Activated naive CD4-positive, alpha-beta T cell treated with Interleukin-2 at 50 U/mL for 16 hours (primary cell): ENCODE measurements around the gene MAP1LC3B.
A peak's percentile ranks its signal among the peaks of the same experiment; 100 is the strongest.

ENCODE experiments used
- DNase-seq: peaks from one replicate; pipeline ENCODE4 v3.0.0-alpha.2; 2020

MAP1LC3B gene

GRCh38 chr16:87435372-87436224 lies 43.5 kb downstream of the MAP1LC3B start:
- DNase-seq: no peak

DNA sequence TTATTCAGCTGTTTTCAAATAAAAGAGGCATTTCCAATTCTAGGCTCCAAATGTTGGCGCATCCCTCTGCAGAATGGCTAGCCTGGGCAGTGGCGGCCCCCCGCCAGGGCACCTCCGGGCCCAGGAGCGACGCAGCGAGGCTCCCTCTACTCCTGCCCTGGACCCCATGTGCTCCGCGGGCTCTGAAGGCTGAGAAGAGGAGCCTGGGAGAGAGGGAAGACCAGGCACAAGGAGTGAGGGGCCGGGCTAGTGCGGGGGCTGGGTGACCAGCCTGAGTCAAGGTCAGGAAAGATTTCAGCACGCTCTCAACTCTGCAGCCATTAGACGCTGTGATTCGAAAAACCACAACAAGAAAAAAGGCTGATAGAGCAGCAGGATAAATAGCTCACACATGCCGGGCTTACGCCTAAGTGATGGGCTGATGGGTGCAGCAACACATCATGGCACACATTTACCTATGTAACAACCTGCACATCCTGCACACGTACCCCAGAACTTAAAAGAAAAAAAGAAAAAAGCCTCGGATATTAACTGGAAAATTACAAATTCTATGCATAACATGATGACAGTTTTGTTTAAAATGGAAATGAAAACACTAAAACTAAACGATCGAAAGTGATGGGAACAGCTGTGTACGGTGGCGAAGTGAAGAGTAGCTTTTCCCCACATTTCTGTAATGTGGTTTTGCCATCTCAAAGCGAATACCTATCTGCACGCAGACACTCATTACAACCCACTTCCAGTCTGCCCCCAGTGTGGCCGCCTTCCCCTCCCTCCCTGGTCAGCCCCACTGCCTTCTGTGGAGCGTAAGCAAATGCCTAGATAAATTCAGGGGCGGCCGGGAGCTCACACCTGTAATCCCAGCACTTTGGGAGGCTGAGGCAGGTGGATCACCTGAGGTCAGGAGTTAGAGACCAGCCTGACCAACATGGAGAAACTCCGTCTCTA lies 44.4 kb downstream of the MAP1LC3B start:
- DNase-seq: peak; percentile 39

DNA sequence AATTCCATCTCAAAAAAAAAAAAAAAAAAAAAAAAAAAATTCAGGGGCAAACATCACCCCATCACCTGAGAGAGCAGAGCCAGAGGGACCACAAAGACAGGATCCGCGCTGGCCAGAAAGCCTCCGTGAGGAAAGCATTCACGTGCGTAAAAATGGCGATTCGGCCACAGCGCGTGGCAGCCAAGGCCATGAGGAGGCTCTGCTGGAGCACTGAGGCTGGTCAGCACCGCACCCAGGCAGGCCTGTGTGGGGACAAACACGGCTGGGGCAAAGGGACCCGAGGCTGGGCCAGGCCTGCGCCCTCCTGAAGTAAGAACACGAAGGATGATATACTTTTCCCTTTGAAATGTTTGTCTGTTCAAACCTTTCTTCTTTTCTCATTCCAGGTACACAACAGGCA lies 45.2 kb downstream of the MAP1LC3B start:
- DNase-seq: no peak

- DNase-seq: no peak
These were observed 45.9 kb downstream of the MAP1LC3B start for GRCh38 chr16:87437911-87438610.

GRCh38 chr16:87438611-87438985 lies 46.5 kb downstream of the MAP1LC3B start:
- no peak for DNase-seq

DNA sequence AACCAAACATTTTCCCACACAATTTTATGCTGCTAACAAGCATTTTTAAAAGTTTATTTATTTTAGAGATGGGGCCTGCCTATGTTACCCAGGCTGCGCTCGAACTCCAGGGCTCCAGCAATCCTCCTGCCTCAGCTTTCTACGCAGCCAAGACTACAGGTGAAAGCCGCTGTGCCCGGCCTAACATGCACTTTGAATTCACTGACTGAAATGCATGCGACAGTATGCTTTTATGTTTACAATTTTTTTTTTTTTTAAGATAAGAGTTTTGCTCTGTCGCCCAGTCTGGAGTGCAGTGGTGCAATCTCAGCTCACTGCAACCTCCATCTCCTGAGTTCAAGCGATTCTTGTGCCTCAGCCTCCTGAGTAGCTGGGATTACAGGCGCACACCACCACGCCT lies 47.8 kb downstream of the MAP1LC3B start:
- DNase-seq: no peak

GRCh38 chr16:87441886-87442580 lies 49.9 kb downstream of the MAP1LC3B start:
- no peak for DNase-seq

GRCh38 chr16:87442581-87442966 lies 50.4 kb downstream of the MAP1LC3B start:
- no peak for DNase-seq

DNA sequence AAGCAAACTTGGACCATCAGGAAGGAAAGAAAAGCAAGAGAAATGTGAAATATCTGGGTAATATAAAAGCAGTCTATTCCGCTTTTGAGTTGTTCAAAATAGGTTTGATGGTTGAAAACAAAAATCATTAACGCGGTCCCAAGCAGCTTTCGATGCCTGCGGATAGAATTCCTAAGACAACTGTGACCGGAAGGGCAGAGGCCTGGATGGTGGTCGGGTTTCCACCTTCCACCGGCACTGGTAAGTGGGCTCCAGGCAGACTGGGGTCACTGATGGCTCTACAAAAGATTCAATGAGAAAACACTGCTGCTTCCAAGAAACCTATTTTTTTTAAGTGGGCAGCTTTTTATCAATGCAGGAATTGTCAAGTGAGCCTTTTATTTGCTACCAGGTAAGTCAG lies 50.9 kb downstream of the MAP1LC3B start:
- DNase-seq: no peak

- DNase-seq: no peak
These were observed 51.8 kb downstream of the MAP1LC3B start for GRCh38 chr16:87443964-87444363.

- no peak for DNase-seq
These were observed 53.4 kb downstream of the MAP1LC3B start for GRCh38 chr16:87445486-87445885.

DNA sequence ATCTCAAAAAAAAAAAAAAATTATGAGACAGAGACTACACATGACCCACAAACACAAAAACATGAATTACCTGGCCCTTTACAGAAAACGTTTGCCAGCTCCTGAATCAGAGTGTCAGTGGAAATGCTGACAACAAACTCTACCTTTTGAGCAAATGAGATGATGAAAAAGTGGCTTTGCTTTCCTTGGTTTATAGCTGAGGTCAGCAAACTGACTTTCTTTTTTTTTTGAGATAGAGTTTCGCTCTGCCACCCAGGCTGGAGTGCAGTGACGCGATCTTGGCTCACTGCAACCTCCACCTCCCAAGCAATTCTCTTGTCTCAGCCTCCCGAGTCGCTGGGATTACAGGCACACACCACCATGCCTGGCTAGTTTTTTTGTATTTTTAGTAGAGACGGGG lies 54.3 kb downstream of the MAP1LC3B start:
- DNase-seq: no peak

DNA sequence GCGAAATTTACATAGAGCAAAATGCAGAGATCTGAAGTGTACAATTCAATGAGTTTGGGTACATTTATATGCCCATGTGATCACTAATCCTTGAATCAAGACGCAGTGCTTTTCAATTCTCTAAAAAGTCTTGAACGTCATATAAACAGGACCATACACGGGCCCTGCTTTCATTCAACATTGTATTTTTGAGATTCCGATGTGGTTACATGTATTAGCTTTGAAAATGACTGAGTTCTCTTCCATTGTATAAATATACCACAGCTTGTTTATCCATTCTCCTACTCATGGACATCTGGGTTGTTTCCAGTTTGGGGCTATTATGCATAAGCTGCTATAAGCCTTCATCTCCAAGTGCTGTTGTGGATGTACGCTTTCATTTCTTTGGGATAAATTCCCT lies 55.2 kb downstream of the MAP1LC3B start:
- no peak for DNase-seq

DNA sequence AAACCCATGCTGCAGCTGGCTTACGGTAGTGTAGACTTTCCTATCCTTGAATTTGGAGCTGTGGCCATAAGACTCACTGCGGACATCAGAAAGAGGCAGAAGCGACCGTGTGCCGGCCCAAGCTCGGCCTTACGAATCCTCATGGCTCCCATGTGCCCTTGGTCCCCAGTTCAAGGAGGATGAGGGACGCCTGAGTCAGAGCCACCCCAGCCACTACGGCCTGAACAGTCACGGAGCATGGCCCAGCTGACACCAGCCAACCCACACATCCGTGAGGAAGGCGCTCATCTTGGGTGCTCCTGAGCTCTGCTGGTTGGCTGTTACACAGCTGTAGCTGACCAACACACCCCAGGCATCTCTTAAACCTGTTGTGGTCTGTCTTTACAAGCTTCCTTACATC lies 56.7 kb downstream of the MAP1LC3B start:
- no peak for DNase-seq

- no peak for DNase-seq
These were observed 59.6 kb downstream of the MAP1LC3B start for GRCh38 chr16:87451563-87452210.

GRCh38 chr16:87453326-87453725 lies 61.2 kb downstream of the MAP1LC3B start:
- no peak for DNase-seq
